Osteoblast (primary cell): ENCODE results near the gene HRCT1. TPM values are rescaled to one million over a fixed set of nuclear protein-coding genes. Genes with fewer than 3 reads are reported as not detected.

Source experiments
- DNase-seq: peaks from one replicate; pipeline ENCODE4 v3.0.0; 2011; ENCODE audit warnings: low spot score, mixed read lengths; ENCODE audit not compliant: insufficient read length; ENCODE audit errors: missing footprints
- H2AFZ ChIP-seq: 2 replicates; pipeline ENCODE4 v1.6.0; 2011; ENCODE audit warnings: mild to moderate bottlenecking, low read length
- H3K27ac ChIP-seq: 2 replicates; pipeline ENCODE4 v1.5.1; 2011; ENCODE audit warnings: mild to moderate bottlenecking, low read depth, low read length, moderate library complexity
- H3K27me3 ChIP-seq: 2 replicates; pipeline ENCODE4 v1.6.0; 2012; ENCODE audit warnings: mild to moderate bottlenecking, control low read depth, inconsistent platforms, low read length, moderate library complexity; ENCODE audit not compliant: insufficient read depth
- H3K36me3 ChIP-seq: 2 replicates; pipeline ENCODE4 v1.5.1; 2011; ENCODE audit warnings: mild to moderate bottlenecking, low read length, control low read depth, moderate library complexity; ENCODE audit not compliant: insufficient read depth
- H3K4me1 ChIP-seq: 2 replicates; pipeline ENCODE4 v1.5.1; 2011; ENCODE audit warnings: mild to moderate bottlenecking, low read length, control low read depth, moderate library complexity; ENCODE audit not compliant: insufficient read depth
- H3K4me2 ChIP-seq: 2 replicates; pipeline ENCODE4 v1.6.0; 2011; ENCODE audit warnings: mild to moderate bottlenecking, low read length; ENCODE audit not compliant: insufficient read depth
- H3K4me3 ChIP-seq: fragments of 200-600 bp; sonication (generic); 3 replicates; pipeline ENCODE4 v1.5.1; 2012; ENCODE audit warnings: mild to moderate bottlenecking, low read length, inconsistent platforms; ENCODE audit not compliant: insufficient read depth
- H3K79me2 ChIP-seq: 2 replicates; pipeline ENCODE4 v1.6.0; 2012; ENCODE audit warnings: mild to moderate bottlenecking, low read length, control low read depth, inconsistent platforms; ENCODE audit not compliant: insufficient read depth
- H3K9me3 ChIP-seq: 2 replicates; pipeline ENCODE4 v1.5.1; 2011; ENCODE audit warnings: low read depth, low read length, control low read depth
- H4K20me1 ChIP-seq: 2 replicates; pipeline ENCODE4 v1.6.0; 2012; ENCODE audit warnings: mild to moderate bottlenecking, low read length, control low read depth; ENCODE audit not compliant: insufficient read depth
- CTCF ChIP-seq: IDR thresholded peaks from 2 replicates; pipeline ENCODE4 v1.5.1; 2011; ENCODE audit warnings: mild to moderate bottlenecking, low read depth, low read length, moderate library complexity; ENCODE audit errors: extremely low read depth
- total RNA-seq: library from RNA; depleted of rRNA; stranded (reverse); fragments of >200 nt; gene quantifications from 2 replicates; pipeline ENCODE4 v1.2.3, GENCODE V29; 2012

HRCT1 gene
- total RNA-seq, 1 donor = 5.1 TPM

- peak overlapping the region; percentile 95 for H3K27ac ChIP-seq
- no peaks in the 10 kb centered on the region for H3K9me3 ChIP-seq
- TF ChIP-seq CTCF = no peak
- no peaks in the 10 kb centered on the region for H3K36me3 ChIP-seq
- H2AFZ ChIP-seq = peak overlapping the region; percentile 38
- no peaks in the 10 kb centered on the region for H3K27me3 ChIP-seq
- peak overlapping the region; percentile 57 for H3K4me2 ChIP-seq
- peak; percentile 91 for DNase-seq
- H4K20me1 ChIP-seq = no peaks in the 10 kb centered on the region
- H3K4me1 ChIP-seq = peaks cover 55% of the 10 kb centered on the region
- peaks cover 4% of the 10 kb centered on the region for H3K79me2 ChIP-seq
- H3K4me3 ChIP-seq = peak overlapping the region; percentile 56
Observed at GRCh38 chr9:35906923-35907699, 1.1 kb downstream of the HRCT1 start.

- Histone ChIP-seq H2AFZ (peak overlapping the region; percentile 49), H3K4me1 (peaks cover 55% of the 10 kb centered on the region), H4K20me1 (no peaks in the 10 kb centered on the region), H3K4me2 (peak overlapping the region; percentile 57), H3K27ac (peak overlapping the region; percentile 95), H3K27me3 (no peaks in the 10 kb centered on the region), H3K36me3 (no peaks in the 10 kb centered on the region), H3K79me2 (peaks cover 4% of the 10 kb centered on the region), H3K9me3 (no peaks in the 10 kb centered on the region), H3K4me3 (peak overlapping the region; percentile 56)
- no peak for TF ChIP-seq CTCF
- DNase-seq = peak; percentile 96
Observed at GRCh38 chr9:35907711-35908503, 1.9 kb downstream of the HRCT1 start.

- no peaks in the 10 kb centered on the region for H3K36me3 ChIP-seq
- peak; percentile 58 for DNase-seq
- H3K9me3 ChIP-seq = no peaks in the 10 kb centered on the region
- peaks cover 4% of the 10 kb centered on the region for H3K79me2 ChIP-seq
- peak overlapping the region; percentile 49 for H2AFZ ChIP-seq
- no peaks in the 10 kb centered on the region for H3K27me3 ChIP-seq
- no peak for TF ChIP-seq CTCF
- H3K4me1 ChIP-seq = peaks cover 55% of the 10 kb centered on the region
- peak overlapping the region; percentile 56 for H3K4me3 ChIP-seq
- peak overlapping the region; percentile 57 for H3K4me2 ChIP-seq
- H3K27ac ChIP-seq = peak overlapping the region; percentile 95
- H4K20me1 ChIP-seq = no peaks in the 10 kb centered on the region
Observed at GRCh38 chr9:35908504-35909125, 2.6 kb downstream of the HRCT1 start.
